Activated CD4-positive, alpha-beta T cell treated with anti-CD3 and anti-CD28 coated beads for 36 hours (primary cell): ENCODE data around the gene NSFL1C. TPM values are rescaled to one million over a fixed set of nuclear protein-coding genes. Genes with fewer than 3 reads are reported as not detected.
A peak's percentile ranks its signal among the peaks of the same experiment; 100 is the strongest.
"Not testable (repeated sequence)": the region's sequence is repeated elsewhere in the genome, so short reads cannot be mapped to it uniquely, and the experiment has no call there.

ENCODE experiments used
- ATAC-seq: fragments of 200-7000 bp; cut with Tn5 transposase; one replicate; pipeline ENCODE4 v1.10.0; 2021; ENCODE audit warnings: mild to moderate bottlenecking, moderate library complexity
- CTCF ChIA-PET: fragments of 350-600 bp; sonication (Branson Sonifier 250); formaldehyde crosslinking; loops from one replicate; lab custom pipeline; 2021; ENCODE audit warnings: antibody characterized with exemption; lab: Charles Lee
- POLR2A ChIA-PET: fragments of 350-600 bp; sonication (Branson Sonifier 250); formaldehyde crosslinking; loops from one replicate; lab custom pipeline; 2021; ENCODE audit warnings: antibody characterized with exemption, inconsistent platforms; lab: Charles Lee
- DNase-seq: peaks from one replicate; pipeline ENCODE4 v3.0.0-alpha.2; 2020
- H3K27ac Mint-ChIP-seq: one replicate; pipeline ENCODE4 v1.8.0; 2021; ENCODE audit warnings: mixed read lengths
- H3K27me3 Mint-ChIP-seq: one replicate; pipeline ENCODE4 v1.8.0; 2021; ENCODE audit warnings: mixed read lengths
- H3K36me3 Mint-ChIP-seq: one replicate; pipeline ENCODE4 v1.8.0; 2021; ENCODE audit warnings: low read depth, mixed read lengths
- H3K4me1 Mint-ChIP-seq: one replicate; pipeline ENCODE4 v1.8.0; 2021; ENCODE audit warnings: mixed read lengths
- H3K4me3 Mint-ChIP-seq: one replicate; pipeline ENCODE4 v1.8.0; 2021; ENCODE audit warnings: mild to moderate bottlenecking, moderate library complexity, mixed read lengths
- H3K9me3 Mint-ChIP-seq: one replicate; pipeline ENCODE4 v1.8.0; 2021; ENCODE audit warnings: low read depth, mixed read lengths
- intact Hi-C, 2 experiments: fragments of 100-400 bp; cut with DNase I in 1 of 2; cut with micrococcal nuclease in 1 of 2; formaldehyde crosslinking; loops; one replicate each; pipeline versions ENCODE4 v1.14.2 to v1.15.1; 2022 to 2024; cut with DNase I, micrococcal nuclease
- total RNA-seq, 2 experiments: library from RNA; stranded (reverse); gene quantifications; one replicate each; pipeline ENCODE4 v1.2.3, GENCODE V29; 2021

NSFL1C gene
- total RNA-seq, 2 experiments from 2014 or later, result 71.3 to 78.1 TPM

GRCh38 chr20:1403624-1404023 is 63.0 kb downstream of the NSFL1C start:
- Mint-ChIP-seq H3K27ac (no peak overlapping the region), H3K27me3 (no peaks in the 10 kb centered on the region), H3K4me1 (peaks cover 8% of the 10 kb centered on the region), H3K9me3 (peaks cover 3% of the 10 kb centered on the region), H3K36me3 (peaks cover 3% of the 10 kb centered on the region), H3K4me3 (no peak overlapping the region)
- DNase-seq (no peak), ATAC-seq (no peak)
- intact Hi-C loops, result no loop called here
- CTCF ChIA-PET, result interaction anchor here (0.7 to 1.3 kb wide), 2 partner anchors 11 to 33 kb away, joined by 3 read pairs; no protein-coding TSS in a partner anchor
- POLR2A ChIA-PET, result no interaction called here

- Mint-ChIP-seq H3K9me3 (peaks cover 3% of the 10 kb centered on the region), H3K36me3 (peaks cover 3% of the 10 kb centered on the region), H3K27me3 (no peaks in the 10 kb centered on the region), H3K4me3 (no peak overlapping the region), H3K27ac (no peak overlapping the region), H3K4me1 (peaks cover 8% of the 10 kb centered on the region)
- ATAC-seq, result no peak
- CTCF ChIA-PET, result interaction anchor here (0.5 kb wide), 1 partner anchor 99 kb away, joined by 5 read pairs; no protein-coding TSS in a partner anchor
- intact Hi-C loops, result no loop called here
- POLR2A ChIA-PET, result interaction anchor here (1.1 kb wide), 1 partner anchor 13 kb away, joined by 3 read pairs; no protein-coding TSS in a partner anchor
- no peak for DNase-seq
Observed at GRCh38 chr20:1402149-1402548, 64.5 kb downstream of the NSFL1C start.

- intact Hi-C loops, result no loop called here
- DNase-seq, result no peak
- ATAC-seq, result no peak
- H3K27me3 Mint-ChIP-seq, result no peaks in the 10 kb centered on the region
- H3K27ac Mint-ChIP-seq, result no peak overlapping the region
- H3K4me1 Mint-ChIP-seq, result peaks cover 13% of the 10 kb centered on the region
- ChIA-PET POLR2A (interaction anchor here (1.1 kb wide), 1 partner anchor 12 kb away, joined by 3 read pairs; no protein-coding TSS in a partner anchor), CTCF (interaction anchor here (0.5 kb wide), 1 partner anchor 99 kb away, joined by 5 read pairs; no protein-coding TSS in a partner anchor)
- H3K36me3 Mint-ChIP-seq, result peaks cover 3% of the 10 kb centered on the region
- peaks cover 3% of the 10 kb centered on the region for H3K9me3 Mint-ChIP-seq
- H3K4me3 Mint-ChIP-seq, result no peak overlapping the region
Observed at GRCh38 chr20:1401451-1401907, 65.2 kb downstream of the NSFL1C start.

- H3K4me3 Mint-ChIP-seq, POLR2A ChIA-PET, H3K27ac Mint-ChIP-seq, H3K9me3 Mint-ChIP-seq, DNase-seq, H3K27me3 Mint-ChIP-seq, ATAC-seq, intact Hi-C loops, H3K36me3 Mint-ChIP-seq: not testable (repeated sequence)
- peaks cover 16% of the 10 kb centered on the region for H3K4me1 Mint-ChIP-seq
- CTCF ChIA-PET, result interaction anchor here (0.6 to 1.5 kb wide), 4 partner anchors 38 to 90 kb away, joined by 3 to 4 read pairs (median 3); no protein-coding TSS in a partner anchor
Observed at GRCh38 chr20:1399678-1400366, 66.8 kb downstream of the NSFL1C start.

- H3K27ac Mint-ChIP-seq, H3K4me3 Mint-ChIP-seq, intact Hi-C loops, H3K36me3 Mint-ChIP-seq, DNase-seq, ATAC-seq, H3K9me3 Mint-ChIP-seq, POLR2A ChIA-PET, H3K27me3 Mint-ChIP-seq: not testable (repeated sequence)
- peaks cover 27% of the 10 kb centered on the region for H3K4me1 Mint-ChIP-seq
- CTCF ChIA-PET, result interaction anchor here (0.7 to 1.1 kb wide), 2 partner anchors 68 to 759 kb away, joined by 3 to 4 read pairs; no protein-coding TSS in a partner anchor
Observed at GRCh38 chr20:1398185-1398584, 68.5 kb downstream of the NSFL1C start.

- intact Hi-C loops, result no loop called here
- ChIA-PET CTCF (interaction anchor here (1.1 kb wide), 1 partner anchor 68 kb away, joined by 4 read pairs; no protein-coding TSS in a partner anchor), POLR2A (no interaction called here)
- H3K9me3 Mint-ChIP-seq, result peaks cover 3% of the 10 kb centered on the region
- DNase-seq (peak; percentile 28), ATAC-seq (no peak)
- H3K36me3 Mint-ChIP-seq, result peaks cover 3% of the 10 kb centered on the region
- H3K4me3 Mint-ChIP-seq, result no peak overlapping the region
- peaks cover 28% of the 10 kb centered on the region for H3K4me1 Mint-ChIP-seq
- H3K27me3 Mint-ChIP-seq, result no peaks in the 10 kb centered on the region
- no peak overlapping the region for H3K27ac Mint-ChIP-seq
Observed at GRCh38 chr20:1397710-1398109, 68.9 kb downstream of the NSFL1C start.

GRCh38 chr20:1396702-1397101 is 69.9 kb downstream of the NSFL1C start:
- no peaks in the 10 kb centered on the region for H3K9me3 Mint-ChIP-seq
- no peak overlapping the region for H3K4me3 Mint-ChIP-seq
- peaks cover 4% of the 10 kb centered on the region for H3K36me3 Mint-ChIP-seq
- ChIA-PET POLR2A (no interaction called here), CTCF (no interaction called here)
- no peaks in the 10 kb centered on the region for H3K27me3 Mint-ChIP-seq
- intact Hi-C loops, result no loop called here
- H3K27ac Mint-ChIP-seq, result no peak overlapping the region
- peaks cover 20% of the 10 kb centered on the region for H3K4me1 Mint-ChIP-seq
- ATAC-seq (no peak), DNase-seq (no peak)

GRCh38 chr20:1396264-1396663 is 70.4 kb downstream of the NSFL1C start:
- Mint-ChIP-seq H3K27ac (no peak overlapping the region), H3K4me3 (no peak overlapping the region), H3K9me3 (no peaks in the 10 kb centered on the region), H3K36me3 (peaks cover 8% of the 10 kb centered on the region), H3K27me3 (no peaks in the 10 kb centered on the region), H3K4me1 (peaks cover 24% of the 10 kb centered on the region)
- ATAC-seq (no peak), DNase-seq (no peak)
- POLR2A ChIA-PET, result no interaction called here
- intact Hi-C loops, result no loop called here
- CTCF ChIA-PET, result no interaction called here

GRCh38 chr20:1394686-1395085 is 72.0 kb downstream of the NSFL1C start:
- H3K4me1 Mint-ChIP-seq, result peaks cover 40% of the 10 kb centered on the region
- H3K9me3 Mint-ChIP-seq, result no peaks in the 10 kb centered on the region
- H3K4me3 Mint-ChIP-seq, result no peak overlapping the region
- DNase-seq (no peak), ATAC-seq (no peak)
- POLR2A ChIA-PET, result no interaction called here
- intact Hi-C loops, result loop anchor here (5.0 kb wide), 3 partner anchors 43 to 562 kb away; partner anchors contain the start of genes FAM110A (in 1 of the 2) and RAD21L1 (in 1 of the 2)
- CTCF ChIA-PET, result interaction anchor here (0.8 to 1.7 kb wide), 2 partner anchors 72 to 104 kb away, joined by 3 to 4 read pairs; partner anchors contain the start of gene NSFL1C
- H3K27me3 Mint-ChIP-seq, result no peaks in the 10 kb centered on the region
- peaks cover 19% of the 10 kb centered on the region for H3K36me3 Mint-ChIP-seq
- no peak overlapping the region for H3K27ac Mint-ChIP-seq

- ChIA-PET CTCF (interaction anchor here (1.2 to 1.7 kb wide), 2 partner anchors 73 to 93 kb away, joined by 3 to 5 read pairs; partner anchors contain the start of gene NSFL1C), POLR2A (interaction anchor here (1.2 kb wide), 1 partner anchor 69 kb away, joined by 4 read pairs; no protein-coding TSS in a partner anchor)
- H3K9me3 Mint-ChIP-seq, result no peaks in the 10 kb centered on the region
- H3K36me3 Mint-ChIP-seq, result peaks cover 26% of the 10 kb centered on the region
- no peak for DNase-seq
- peaks cover 50% of the 10 kb centered on the region for H3K4me1 Mint-ChIP-seq
- intact Hi-C loops, result loop anchor here (1.0 to 5.0 kb wide), 14 partner anchors 16 to 1013 kb away; partner anchors contain the start of genes NSFL1C (in 2 of the 2), PSMF1 (in 2 of the 2), RAD21L1 (in 2 of the 2) and FAM110A (in 1 of the 2)
- H3K27me3 Mint-ChIP-seq, result no peaks in the 10 kb centered on the region
- ATAC-seq, result no peak
- H3K4me3 Mint-ChIP-seq, result peak overlapping the region; percentile 93
- peak overlapping the region; percentile 94 for H3K27ac Mint-ChIP-seq
Observed at GRCh38 chr20:1393507-1393882, 73.2 kb downstream of the NSFL1C start.
